ENCODE measurements around the gene CACNB2. TPM values are rescaled to one million over a fixed set of nuclear protein-coding genes. Genes with fewer than 3 reads are reported as not detected.
"Not testable (repeated sequence)": the region's sequence is repeated elsewhere in the genome, so short reads cannot be mapped to it uniquely, and the experiment has no call there.

Gene CACNB2
- total RNA-seq, 1 donor from 2014 or later: 55.9 TPM

DNA sequence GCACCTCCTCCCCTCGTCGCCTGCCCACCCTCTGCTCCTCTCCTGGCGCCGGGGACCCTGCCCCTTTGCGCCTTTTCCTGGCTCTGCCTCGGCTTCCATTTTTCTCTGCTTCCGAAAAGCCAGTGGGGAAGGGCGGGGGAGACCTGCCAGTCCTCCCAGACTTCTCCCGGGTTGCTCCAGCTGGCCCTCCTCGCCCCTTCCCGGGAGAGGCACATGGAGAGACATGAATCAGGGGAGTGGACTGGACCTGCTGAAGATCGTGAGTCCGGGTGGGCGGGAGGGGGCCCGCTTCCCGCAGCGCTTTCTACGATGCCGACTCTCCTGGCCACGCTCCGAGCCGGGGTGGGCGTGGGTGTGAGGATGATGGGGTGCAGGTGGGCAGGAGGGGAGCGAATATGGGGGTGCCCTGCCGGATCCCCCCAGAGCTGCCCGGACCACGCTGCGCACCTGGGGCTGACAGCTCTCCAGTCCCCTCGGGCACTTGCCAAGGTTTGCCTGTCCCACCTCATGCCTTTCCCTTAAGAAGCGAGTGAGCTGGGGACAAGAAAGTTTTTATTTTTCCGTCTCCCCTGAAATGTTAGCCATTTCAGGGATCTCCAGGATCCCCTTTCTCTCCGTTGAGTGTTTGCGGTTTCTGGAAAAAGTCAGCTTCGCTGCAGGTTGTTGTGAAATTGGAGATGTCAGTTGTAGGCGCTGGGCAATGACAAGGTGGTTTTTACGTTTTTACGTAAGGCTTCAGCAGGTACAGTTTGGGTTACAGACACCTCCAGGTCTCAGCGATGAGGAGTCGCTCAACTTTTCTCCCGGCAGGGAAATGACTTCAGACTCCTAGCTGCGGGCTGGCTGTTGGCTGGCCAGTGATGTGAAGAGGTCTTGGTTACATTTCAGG lies 977 bp downstream of the CACNB2 start:
- intact Hi-C loops (cut with micrococcal nuclease): loop anchor here (5.0 kb wide), 2 partner anchors 71 to 229 kb away; no protein-coding TSS in a partner anchor
- peak; percentile 18 for ATAC-seq

DNA sequence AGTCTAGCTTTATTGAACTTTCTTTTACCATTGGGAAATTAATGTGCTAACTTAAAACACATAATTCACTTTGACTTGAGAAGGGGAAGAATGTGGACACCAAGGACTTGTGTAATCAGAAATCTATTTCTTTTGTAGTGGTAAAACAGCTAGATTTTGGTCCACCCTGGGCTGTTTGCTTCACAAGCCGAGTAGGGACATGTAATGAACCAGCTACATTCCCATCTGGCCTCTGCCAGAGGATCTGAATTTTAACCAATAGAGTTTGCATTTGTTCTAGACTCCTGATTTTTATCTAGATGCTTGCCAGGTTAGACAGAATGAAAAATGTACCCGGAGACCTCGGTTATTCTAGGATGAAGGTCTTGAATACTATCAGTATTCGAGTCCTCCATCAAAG lies 1.9 kb downstream of the CACNB2 start:
- DNase-seq (no peak), ATAC-seq (no peak)
- intact Hi-C loops (cut with micrococcal nuclease): loop anchor here (5.0 kb wide), 2 partner anchors 70 to 230 kb away; no protein-coding TSS in a partner anchor

More for the DNA sequence above, 977 bp downstream of the CACNB2 start:
- DNase-seq: no peak

DNA sequence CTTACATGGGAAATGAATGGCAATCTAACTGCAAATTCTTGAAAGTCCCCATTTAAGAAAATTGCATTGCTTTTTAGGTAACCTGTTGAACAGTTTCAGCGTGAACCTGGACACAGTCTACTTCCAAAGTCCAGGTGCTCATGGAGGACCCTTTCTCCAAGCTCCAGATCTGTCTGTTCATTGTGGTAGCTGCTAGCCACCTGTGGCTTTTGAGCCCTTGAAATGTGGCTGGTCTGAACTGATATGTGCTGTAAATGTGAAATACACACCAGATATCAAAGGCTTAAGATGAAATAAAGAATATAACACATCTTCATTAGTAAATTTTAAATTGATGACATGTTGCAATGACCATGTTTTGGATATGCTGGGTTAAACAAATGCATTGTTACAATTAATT lies 4.2 kb downstream of the CACNB2 start:
- no peak for DNase-seq
- intact Hi-C loops (cut with micrococcal nuclease): loop anchor here (5.0 kb wide), 2 partner anchors 68 to 232 kb away; no protein-coding TSS in a partner anchor

DNA sequence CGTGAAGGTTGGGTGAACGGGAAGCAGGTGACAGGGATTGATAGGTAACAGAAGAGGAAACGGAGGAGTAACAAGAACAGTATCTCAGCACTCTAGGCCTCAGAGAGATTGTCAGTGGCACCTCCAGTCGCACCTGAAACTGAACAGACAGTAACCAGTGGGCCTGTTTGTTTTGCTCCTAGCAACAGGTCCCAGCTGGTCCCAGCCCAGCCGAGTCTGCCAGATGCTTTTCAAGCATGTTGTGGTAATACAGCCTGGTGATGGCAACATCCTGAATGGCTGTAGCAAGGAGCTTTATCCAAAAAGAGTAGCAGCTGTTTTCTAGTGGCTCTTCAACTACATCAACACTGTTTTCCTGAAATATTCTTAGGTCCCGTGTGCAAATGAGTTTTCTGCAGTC lies 4.7 kb downstream of the CACNB2 start:
- peak; percentile 85 for ATAC-seq
- DNase-seq: peak; percentile 80
- intact Hi-C loops (cut with micrococcal nuclease): loop anchor here (5.0 kb wide), 2 partner anchors 67 to 233 kb away; no protein-coding TSS in a partner anchor

More for the DNA sequence above, 4.2 kb downstream of the CACNB2 start:
- ATAC-seq: no peak

DNA sequence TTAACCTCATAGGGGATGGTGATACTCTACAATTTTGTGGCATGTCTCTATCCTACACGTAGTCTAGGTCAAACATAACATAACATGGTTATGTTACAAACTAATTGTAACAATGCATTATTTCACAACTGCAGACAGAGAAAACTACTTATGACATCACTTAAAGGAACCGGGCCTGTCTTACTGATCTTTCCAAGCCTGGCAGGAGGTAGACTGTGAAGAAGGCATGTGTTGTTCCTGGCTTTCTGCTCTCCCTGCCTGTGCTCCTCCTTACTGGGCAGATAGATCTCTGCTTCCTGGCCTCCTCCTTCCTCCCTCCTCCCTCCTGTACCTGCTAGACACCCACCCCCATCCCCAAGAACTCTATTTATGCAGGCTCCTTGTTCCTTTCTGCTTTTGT lies 5.4 kb downstream of the CACNB2 start:
- DNase-seq: no peak
- intact Hi-C loops (cut with micrococcal nuclease): no loop called here
- ATAC-seq: peak; percentile 9

DNA sequence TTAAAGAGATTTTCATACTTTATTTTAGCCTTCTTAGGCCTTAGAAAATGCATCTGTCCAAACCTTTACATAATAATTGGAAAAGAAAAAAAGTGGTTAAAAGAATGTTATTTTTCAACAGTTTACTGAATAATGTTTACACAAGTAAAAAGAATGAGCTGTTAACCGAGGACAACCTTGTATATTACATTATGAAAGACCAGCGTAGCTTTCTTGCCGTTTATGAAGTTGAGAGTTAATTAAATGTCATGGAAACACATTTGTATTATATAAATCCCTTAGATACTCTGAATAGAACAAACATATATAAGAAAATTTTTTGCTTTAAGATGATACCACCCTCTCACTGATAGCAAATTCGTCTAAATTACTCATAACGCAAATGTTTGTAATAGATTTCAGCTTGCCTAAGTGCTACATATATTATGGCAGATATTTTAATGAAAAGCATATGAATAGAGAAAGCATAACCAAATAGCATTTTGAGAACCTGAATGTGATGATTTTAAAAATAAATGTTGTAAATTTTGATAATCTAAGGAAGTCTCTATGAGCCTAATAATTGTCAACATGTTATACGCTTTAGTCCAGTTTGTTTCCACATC lies 9.1 kb downstream of the CACNB2 start:
- ATAC-seq (no peak), DNase-seq (no peak)
- intact Hi-C loops (cut with micrococcal nuclease): no loop called here

DNA sequence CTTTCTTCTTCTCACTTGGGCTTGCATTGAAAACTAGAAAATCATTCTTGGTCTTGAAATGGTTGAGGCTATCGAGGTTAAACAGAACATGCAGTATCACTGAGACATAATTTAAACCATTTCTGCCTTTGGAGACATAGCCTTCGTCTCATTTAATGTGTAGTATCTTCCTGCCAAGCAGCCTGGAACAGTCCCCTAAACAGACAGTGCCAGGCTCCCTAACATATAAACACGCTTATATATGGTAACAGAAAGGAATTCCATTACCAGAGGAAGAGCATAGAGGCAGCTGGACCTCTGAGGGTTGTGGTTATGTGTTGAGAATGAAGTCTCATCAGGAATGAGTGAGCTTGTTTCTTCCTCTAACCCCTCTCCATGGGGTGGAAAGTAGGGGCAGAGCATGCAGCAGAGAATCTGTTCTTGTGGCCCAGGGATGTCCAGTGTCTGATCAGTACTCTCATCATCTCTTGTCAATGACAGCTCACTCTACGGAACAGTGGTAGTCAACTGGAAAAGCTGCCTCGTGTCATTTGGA lies 11.2 kb downstream of the CACNB2 start:
- intact Hi-C loops (cut with micrococcal nuclease): no loop called here
- DNase-seq (no peak), ATAC-seq (no peak)

DNA sequence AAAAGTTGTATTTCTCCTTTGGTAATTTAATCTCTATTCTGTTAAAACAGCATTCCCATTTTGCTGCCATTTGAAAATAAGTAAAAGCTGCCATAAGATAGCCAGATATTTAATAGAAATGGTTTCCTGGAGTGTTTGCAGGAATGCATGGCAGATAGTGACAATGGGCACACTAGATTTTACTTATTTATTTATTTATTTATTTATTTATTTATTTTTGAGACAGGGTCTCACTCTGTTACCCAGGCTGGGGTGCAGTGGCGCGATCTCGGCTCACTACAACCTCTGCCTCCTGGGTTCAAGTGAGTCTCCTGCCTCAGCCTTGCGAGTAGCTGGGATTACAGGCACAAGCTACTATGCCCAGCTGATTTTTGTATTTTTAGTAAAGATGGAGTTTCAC lies 13.2 kb downstream of the CACNB2 start:
- DNase-seq; ATAC-seq; intact Hi-C loops (cut with micrococcal nuclease): not testable (repeated sequence)

DNA sequence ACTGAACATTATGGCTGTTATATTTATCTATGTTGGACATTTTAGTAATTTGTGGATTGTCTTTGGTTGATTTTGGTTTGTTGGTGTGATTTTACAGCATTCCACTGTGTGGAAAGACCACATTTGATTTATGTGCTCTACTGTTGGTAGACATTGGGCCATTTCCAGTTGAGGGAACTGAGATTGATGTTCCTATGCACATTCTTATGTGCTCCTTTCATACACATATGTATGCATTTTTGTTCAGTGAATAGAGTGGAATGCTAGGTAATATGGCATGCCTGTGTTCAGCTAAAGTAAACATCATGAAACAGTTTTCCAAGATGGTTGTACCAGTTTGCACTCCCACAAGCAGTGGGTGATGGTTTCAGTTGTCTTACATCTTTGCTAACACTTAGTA lies 15.1 kb downstream of the CACNB2 start:
- ATAC-seq (no peak), DNase-seq (no peak)
- intact Hi-C loops (cut with micrococcal nuclease): no loop called here

DNA sequence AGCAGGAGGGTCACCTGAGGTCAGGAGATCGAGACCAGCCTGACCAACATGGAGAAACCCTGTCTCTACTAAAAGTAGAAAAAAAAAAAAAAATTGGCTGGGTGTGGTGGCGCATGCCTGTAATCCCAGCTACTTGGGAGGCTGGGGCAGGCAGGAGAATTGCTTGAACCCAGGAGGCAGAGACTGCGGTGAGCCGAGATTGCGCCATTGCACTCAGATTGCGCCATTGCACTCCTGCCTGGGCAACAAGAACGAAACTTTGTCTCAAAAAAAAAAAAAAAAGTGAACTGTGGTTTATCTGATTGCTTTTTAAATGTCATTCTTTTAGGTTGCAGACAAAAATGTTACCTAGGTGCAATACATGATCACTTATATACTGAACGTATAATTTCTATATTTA lies 16.6 kb downstream of the CACNB2 start:
- DNase-seq; intact Hi-C loops (cut with micrococcal nuclease); ATAC-seq: not testable (repeated sequence)

DNA sequence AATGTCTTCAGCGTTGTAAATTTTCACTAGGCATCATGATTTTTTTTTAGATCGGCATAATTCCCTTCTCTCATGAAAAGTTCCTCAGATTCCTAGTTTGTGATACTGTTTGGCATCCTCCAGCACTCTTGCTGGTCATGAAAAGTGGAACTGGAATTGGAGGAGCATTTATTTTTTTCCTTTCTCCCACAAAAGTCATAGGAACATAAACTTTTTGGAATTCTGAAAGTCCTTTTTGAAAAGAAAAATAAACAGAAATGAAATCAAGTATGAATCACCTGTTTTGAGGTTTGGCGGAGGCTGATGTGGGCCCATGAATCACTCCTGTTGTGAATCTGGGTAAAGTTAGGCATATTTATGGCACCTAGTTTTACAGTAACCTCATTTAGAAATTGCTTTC lies 17.7 kb downstream of the CACNB2 start:
- DNase-seq (no peak), ATAC-seq (no peak)
- intact Hi-C loops (cut with micrococcal nuclease): no loop called here

DNA sequence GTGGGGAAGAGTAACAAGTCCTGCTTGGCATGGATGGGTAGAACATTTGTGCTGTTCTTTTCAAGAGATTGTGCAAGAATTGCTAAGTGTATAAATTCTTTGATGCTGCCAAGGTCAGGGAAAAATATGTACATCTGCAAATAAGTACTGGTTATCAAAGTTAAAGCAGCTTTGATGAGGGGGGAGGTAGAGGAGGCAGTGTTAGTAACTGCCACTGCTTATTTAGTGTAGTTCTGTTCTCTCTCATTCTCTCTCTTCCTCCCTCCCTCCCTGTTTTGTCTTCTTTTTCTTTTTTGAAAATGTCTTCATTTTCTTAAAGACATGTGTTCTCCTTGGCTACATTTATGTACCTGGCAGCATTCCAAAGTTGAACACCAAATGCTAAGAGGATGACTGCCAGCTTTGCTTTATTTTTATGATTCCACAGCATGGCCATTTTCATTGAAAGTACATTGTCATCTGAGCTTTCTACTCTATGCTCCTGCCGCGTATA lies 18.6 kb downstream of the CACNB2 start:
- peak; percentile 51 for ATAC-seq
- DNase-seq: no peak
- intact Hi-C loops (cut with micrococcal nuclease): no loop called here

DNA sequence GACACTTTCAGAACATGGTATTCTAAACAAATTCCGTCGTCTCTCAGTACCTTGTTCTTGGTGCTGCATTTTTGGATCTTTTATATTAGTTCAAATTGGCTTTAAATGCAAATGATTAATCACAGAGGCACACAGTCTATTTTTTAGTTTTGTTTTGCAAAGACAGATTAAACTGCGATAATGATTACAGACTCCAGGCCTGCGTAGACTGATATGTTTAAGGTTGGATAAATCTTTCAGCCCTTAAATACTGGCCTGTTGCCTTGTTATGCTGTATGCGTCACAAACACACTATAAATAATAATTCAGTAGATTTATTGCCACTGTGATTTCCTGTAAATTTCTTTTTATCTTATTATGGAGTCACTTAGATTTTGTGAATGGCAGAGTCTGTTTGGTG lies 19.3 kb downstream of the CACNB2 start:
- ATAC-seq (no peak), DNase-seq (no peak)
- intact Hi-C loops (cut with micrococcal nuclease): no loop called here

DNA sequence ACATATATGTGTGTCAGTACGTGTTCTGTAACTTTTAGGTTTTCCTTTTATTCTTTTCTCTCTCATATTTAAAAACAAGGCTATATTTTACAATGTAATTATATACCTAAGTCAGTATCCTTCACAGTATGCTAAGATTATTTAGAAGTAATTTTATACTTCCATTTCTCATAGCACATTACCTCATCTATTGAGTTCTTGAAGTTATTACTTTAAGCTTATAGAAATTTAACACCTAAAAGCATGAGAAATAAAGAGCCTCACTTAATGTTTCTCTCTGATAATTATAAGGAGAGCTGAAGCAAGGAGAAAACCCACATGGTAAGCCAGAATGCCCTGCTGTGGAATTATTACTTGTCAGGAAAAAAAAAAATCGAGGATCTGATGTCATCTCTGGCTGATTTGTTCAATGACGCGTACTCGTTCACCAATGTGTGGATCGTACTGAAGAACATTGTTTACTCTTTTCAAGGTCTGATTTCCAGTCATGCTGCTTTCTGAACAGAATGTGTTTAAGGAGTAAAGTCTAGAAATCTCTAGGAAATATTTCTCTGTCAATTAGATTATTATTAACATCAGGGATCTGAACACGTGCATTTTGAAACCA lies 21.9 kb downstream of the CACNB2 start:
- no peak for DNase-seq
- intact Hi-C loops (cut with micrococcal nuclease): no loop called here
- no peak for ATAC-seq

DNA sequence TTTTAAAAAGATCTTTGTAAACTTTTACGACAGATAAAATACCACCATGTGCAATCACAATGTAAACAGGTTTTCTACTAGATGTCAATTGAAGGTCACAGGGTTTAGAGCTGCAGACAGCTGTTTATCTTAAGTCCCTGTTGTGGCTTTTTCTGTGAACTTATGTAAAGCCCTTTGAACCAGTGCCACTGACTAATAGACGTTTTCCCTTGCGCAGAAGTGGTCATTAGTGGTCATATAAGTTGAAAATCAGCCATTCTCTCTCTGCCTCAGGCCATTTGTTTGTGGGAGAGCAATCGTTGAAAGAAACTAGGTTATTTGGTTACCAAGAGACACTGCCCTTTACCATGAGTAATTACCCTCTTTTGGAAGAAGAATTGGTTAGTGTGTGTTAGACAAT lies 23.9 kb downstream of the CACNB2 start:
- intact Hi-C loops (cut with micrococcal nuclease): no loop called here

DNA sequence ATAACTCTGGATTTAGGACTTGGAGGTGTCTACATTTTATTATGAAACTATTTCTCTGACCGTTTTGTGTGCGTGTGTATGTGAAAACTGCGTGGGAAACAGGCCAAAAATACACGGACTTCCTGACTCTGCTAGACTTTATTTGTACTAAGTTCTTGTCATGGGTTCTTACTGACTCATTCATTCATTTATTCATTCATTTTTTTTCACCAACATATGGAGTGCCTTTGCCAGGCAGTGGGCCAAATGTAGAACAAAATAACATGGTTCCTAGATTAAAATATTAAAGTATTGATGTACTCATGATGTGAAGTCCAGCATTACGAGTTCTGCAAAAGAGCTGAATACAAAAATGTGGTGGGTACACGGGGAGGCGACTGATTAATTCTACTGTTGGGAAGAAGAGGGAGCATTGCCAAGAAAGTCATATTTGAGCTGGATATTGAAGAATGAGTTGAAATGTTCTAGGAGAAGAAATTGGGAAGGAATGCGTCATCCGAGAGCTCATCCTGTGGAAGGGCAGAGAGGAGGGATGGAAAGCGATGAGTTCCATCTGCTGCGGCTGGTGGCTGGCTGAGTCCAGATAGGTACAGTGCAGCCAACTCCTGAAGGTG lies 24.6 kb downstream of the CACNB2 start:
- no peak for ATAC-seq
- no peak for DNase-seq
- intact Hi-C loops (cut with micrococcal nuclease): no loop called here

More for the DNA sequence above, 23.9 kb downstream of the CACNB2 start:
- ATAC-seq (no peak), DNase-seq (no peak)

DNA sequence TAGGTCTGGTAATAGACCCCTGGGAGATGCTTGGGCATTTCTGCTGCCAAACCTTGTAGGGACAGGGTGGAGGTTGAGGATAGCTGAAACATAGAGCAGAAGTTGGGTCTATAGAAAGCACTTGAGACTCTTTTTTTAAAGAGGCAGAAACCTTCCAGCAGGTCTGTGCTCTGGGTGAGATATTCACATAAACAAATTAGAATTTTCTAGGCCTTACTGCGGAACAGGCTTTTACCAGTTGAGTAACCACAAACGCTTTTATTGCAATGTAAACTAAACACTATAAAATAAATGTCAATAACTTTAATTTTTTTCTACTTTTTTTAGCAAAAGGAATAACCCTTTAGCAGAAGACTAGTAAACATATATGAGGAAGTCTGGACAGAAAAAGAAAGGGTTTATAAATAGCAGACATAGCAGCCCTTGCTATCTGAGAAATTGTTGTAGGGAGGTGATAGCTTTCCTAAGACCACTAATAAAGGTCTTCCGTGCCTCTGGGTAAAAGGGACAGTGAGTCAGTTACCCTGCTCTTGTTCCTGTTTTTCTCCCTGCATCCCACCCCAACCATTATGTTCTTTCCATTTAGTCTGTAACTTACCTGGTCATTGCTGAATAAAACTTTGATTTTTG lies 38.7 kb downstream of the CACNB2 start:
- peak; percentile 60 for ATAC-seq
- intact Hi-C loops (cut with micrococcal nuclease): no loop called here
- no peak for DNase-seq

DNA sequence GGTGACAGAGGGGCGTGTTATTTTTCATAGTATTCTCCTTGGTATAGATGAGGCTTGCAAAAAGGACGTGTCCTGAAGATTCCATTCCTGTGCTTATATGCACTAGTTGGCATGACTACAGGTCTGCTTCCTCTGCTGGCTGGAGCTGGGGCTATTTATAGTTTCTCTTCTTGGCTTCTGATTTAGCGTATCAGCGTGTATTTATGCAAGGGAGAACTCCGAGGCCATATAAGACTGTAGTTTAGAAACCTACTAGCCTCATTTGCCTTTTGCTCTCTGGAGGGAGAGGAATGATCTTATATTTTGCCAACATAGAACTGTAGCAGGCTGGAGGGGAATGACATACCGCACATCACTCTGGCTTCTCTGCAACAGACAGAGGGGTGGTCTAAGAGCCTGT lies 39.7 kb downstream of the CACNB2 start:
- no peak for DNase-seq
- intact Hi-C loops (cut with micrococcal nuclease): no loop called here
- ATAC-seq: peak; percentile 97

DNA sequence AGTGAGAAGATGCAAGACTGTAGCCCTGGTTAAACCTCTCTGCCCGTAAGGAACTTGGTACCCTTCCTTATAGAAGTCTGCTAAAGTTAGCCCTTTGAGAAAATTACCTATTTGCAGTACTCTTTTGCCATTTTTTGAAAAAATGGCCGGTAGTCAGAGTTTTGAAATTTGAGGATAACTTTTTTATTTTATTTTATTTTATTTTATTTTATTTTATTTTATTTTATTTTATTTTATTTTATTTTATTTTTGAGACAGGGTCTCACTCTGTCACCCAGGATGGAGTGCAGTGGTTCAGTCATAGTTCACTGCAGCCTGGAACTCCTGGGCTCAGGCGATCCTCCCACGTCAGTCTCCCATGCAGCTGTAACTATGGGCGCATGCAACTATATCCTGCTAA lies 41.2 kb downstream of the CACNB2 start:
- intact Hi-C loops (cut with micrococcal nuclease); ATAC-seq; DNase-seq: not testable (repeated sequence)

All from left ventricle myocardium superior (tissue), 1 donor.